GM10248 (cell line): ENCODE measurements around the gene CACNB4.

Experiments
- CTCF ChIA-PET: fragments of 300-600 bp; sonication (Branson Sonifier 250); formaldehyde crosslinking; extraction: SDS; loops from one replicate; lab custom pipeline; 2021; ENCODE audit warnings: antibody characterized with exemption; lab: Yijun Ruan, JAX
- POLR2A ChIA-PET: fragments of 350-650 bp; sonication (Branson Sonifier 250); formaldehyde crosslinking; extraction: SDS; loops from one replicate; lab custom pipeline; 2020; ENCODE audit warnings: antibody characterized with exemption; lab: Yijun Ruan, JAX
- DNase-seq: peaks from one replicate; pipeline ENCODE4 v3.0.0; 2012; ENCODE audit errors: extremely low spot score
- TF ChIP-seq, protein P1 (sequence below): IDR thresholded peaks from 2 replicates; pipeline ENCODE4 v1.5.1; 2012; ENCODE audit warnings: mild to moderate bottlenecking, low read depth; ENCODE audit errors: extremely low read depth, missing control alignments, control extremely low read depth

Gene CACNB4

DNA sequence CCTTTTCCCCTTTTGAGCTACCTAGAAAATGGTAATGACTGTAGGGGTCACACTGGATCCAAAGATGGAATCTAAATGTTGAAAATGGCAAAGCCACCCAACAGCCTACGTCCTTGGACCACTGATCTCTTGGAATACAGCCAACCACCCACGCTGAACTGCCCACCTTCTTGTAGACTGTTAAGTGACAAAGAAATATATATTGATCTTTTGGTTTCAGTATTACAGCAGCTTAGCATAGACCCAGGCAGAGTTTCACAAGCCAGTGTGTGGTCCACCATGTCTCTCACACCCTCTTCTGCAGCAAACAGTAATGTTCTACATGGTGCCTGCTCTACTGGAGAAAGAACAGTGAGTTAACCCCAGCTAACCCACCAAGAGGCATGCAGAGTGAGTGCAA lies 20.2 kb downstream of the CACNB4 start:
- DNase-seq, result no peak
- POLR2A ChIA-PET, result no interaction called here
- TF ChIP-seq, protein P1, sequence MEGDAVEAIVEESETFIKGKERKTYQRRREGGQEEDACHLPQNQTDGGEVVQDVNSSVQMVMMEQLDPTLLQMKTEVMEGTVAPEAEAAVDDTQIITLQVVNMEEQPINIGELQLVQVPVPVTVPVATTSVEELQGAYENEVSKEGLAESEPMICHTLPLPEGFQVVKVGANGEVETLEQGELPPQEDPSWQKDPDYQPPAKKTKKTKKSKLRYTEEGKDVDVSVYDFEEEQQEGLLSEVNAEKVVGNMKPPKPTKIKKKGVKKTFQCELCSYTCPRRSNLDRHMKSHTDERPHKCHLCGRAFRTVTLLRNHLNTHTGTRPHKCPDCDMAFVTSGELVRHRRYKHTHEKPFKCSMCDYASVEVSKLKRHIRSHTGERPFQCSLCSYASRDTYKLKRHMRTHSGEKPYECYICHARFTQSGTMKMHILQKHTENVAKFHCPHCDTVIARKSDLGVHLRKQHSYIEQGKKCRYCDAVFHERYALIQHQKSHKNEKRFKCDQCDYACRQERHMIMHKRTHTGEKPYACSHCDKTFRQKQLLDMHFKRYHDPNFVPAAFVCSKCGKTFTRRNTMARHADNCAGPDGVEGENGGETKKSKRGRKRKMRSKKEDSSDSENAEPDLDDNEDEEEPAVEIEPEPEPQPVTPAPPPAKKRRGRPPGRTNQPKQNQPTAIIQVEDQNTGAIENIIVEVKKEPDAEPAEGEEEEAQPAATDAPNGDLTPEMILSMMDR, result no peak
- CTCF ChIA-PET, result interaction anchor here (0.8 to 1.7 kb wide), 6 partner anchors 8 to 549 kb away, joined by 3 to 7 read pairs (median 4); no protein-coding TSS in a partner anchor

DNA sequence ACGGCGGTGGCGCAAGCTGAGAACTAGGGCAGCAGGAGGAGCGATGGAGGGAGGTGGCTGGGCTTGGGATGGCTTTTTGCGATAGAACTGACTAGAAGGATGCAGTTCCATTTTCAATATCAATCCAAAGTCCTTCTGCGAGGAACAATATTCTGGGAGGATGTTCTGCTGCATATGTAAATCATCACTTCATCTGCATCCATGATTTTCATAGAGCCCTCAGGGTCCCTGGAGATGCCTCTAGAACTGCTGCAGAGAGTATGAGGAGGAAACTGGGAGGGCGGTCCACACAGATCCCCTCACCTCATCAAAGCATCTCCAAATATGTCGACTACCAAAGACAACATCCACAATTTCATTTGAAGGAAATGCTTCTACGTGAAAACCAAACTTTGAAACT lies 20.8 kb downstream of the CACNB4 start:
- ChIA-PET POLR2A (no interaction called here), CTCF (interaction anchor here (0.8 to 1.7 kb wide), 6 partner anchors 9 to 550 kb away, joined by 3 to 7 read pairs (median 4); no protein-coding TSS in a partner anchor)
- TF ChIP-seq, protein P1, result no peak
- no peak for DNase-seq

DNA sequence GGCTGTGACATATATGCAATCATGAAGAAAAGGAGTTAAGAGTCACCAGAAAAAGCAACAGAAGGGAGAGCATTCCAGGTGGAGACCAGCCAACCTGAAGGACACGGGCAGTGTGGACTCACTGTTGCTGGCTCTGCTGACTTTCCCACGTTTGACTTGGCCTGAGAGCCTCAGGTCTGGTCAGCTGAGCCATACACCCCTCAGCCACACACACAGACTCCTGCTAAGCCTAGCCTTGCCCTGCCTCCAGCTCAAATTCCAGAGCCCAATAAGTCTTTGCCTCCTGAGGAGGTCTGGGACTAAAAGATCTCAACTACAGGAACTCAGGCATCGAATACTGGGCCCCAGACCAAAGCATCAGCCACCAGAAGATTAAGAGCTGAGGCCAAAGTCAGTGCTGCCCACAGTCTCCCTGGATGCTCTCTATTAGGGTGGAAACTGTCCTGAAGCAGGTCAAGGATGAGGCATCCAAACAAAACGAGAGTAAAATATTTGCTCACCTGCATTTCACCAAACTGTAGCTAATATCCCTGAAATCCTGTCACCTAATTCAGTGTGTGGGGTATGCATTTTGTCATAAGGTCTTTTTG lies 23.3 kb downstream of the CACNB4 start:
- DNase-seq, result no peak
- CTCF ChIA-PET, result interaction anchor here (0.9 to 2.5 kb wide), 10 partner anchors 12 to 100 kb away, joined by 3 to 12 read pairs (median 4); partner anchors contain the start of gene STAM2
- TF ChIP-seq, protein P1, result no peak
- POLR2A ChIA-PET, result interaction anchor here (0.5 to 0.6 kb wide), 3 partner anchors 35 to 102 kb away, joined by 3 to 4 read pairs (median 4); no protein-coding TSS in a partner anchor

DNA sequence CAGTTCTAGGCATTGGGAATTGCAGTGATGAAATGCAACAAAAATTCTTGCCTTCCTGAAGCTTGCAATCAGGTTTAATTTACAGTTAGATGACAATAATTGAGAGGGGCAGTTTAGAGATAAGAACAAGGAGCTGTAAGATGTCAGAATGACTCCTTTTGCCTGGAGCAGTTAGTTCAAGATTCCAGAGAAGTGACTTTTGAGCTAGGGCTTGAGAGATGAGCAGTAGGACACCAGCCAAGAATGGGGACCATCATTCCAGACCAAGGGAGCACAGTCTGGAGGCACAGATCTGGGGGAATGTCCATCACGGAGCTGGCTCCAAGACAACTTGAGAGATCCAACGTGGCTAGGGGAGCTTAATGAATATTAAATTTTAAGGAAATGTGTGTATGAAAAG lies 26.8 kb downstream of the CACNB4 start:
- ChIA-PET POLR2A (no interaction called here), CTCF (interaction anchor here (1.0 to 1.9 kb wide), 4 partner anchors 9 to 103 kb away, joined by 3 to 6 read pairs (median 4); no protein-coding TSS in a partner anchor)
- no peak for DNase-seq
- TF ChIP-seq, protein P1, result no peak

DNA sequence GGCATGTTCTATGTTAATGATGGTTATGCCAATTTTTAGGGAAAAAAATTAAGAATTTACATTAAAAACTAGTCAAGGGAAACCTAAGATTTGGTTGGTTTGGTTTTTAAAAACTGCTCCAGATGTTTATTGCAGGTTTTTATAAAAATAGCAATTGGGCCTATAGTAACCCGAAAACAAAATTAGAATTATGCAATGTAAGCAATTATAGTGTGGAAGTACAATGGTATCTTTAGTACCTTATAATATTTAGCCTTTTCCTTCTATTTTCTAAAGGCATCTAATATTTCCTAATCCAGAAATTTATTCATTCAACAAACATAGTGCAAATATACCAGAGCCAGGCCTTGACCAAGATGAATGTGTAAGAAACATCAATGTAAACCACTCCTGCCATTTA lies 27.3 kb downstream of the CACNB4 start:
- ChIA-PET CTCF (interaction anchor here (1.0 to 1.5 kb wide), 2 partner anchors 23 to 45 kb away, joined by 3 to 4 read pairs; no protein-coding TSS in a partner anchor), POLR2A (no interaction called here)

DNA sequence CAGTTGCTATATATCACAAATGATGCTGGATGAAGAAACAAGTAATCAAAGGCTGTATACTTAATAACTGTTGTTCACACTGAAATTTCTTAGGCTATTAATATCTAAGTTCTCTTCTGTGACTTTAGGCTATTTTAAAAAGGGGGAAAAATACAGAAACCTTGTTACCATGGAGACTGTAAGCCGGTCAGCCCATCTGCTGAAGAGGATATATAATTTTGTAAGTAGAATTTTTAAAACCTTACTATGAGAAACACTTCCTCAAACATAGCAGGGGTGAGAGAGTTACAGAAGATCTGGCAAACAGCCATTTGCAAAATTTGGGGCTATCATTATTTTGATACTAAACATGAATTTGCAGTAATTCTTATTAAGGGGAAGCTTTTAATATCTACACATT lies 27.8 kb downstream of the CACNB4 start:
- TF ChIP-seq, protein P1, result no peak
- CTCF ChIA-PET, result no interaction called here
- peak; percentile 47 for DNase-seq
- POLR2A ChIA-PET, result no interaction called here

More for the DNA sequence above, 27.3 kb downstream of the CACNB4 start:
- TF ChIP-seq, protein P1, result no peak
- DNase-seq, result no peak
